HCT116 (cell line): Measurements from ENCODE around the gene UBE2F. TPM values are rescaled to one million over a fixed set of nuclear protein-coding genes. Genes with fewer than 3 reads are reported as not detected.

Experiments
- ATAC-seq: fragments of 200-7000 bp; cut with Tn5 transposase; 2 replicates; pipeline ENCODE4 v1.9.1; 2020; ENCODE audit warnings: mild to moderate bottlenecking, moderate library complexity
- BruUV-seq: library from RNA; stranded (reverse); fragments of 400-500 nt; replicated peaks from 2 replicates; lab custom pipeline; 2021; lab: Mats Ljungman, UMichigan
- CTCF ChIA-PET: fragments of 300-600 bp; sonication (Branson Sonifier 250); formaldehyde crosslinking; loops from one replicate; lab custom pipeline; 2021; ENCODE audit warnings: antibody characterized with exemption; lab: Charles Lee
- POLR2A ChIA-PET: fragments of 300-600, 350-600 bp; sonication (Branson Sonifier 250); formaldehyde crosslinking; loops from one replicate; lab custom pipeline; 2021; ENCODE audit warnings: antibody characterized with exemption; lab: Charles Lee
- RAD21 ChIA-PET, 2 experiments: fragments of 300-600 bp; sonication (Branson Sonifier 250); formaldehyde crosslinking; loops; one replicate each; lab custom pipeline; 2023; ENCODE audit warnings: low total read pairs in 2 of 2; ENCODE audit not compliant: uncharacterized antibody in 2 of 2, unreplicated experiment in 2 of 2, low non-redundant PET in 1 of 2; lab: Charles Lee
- DNase-seq: peaks from one replicate; pipeline ENCODE4 v3.0.0-alpha.2; 2010; ENCODE audit warnings: low read depth, low spot score
- H2AFZ ChIP-seq: fragments of 200-600 bp; shearing (Covaris generic), sonication (generic); 2 replicates; pipeline ENCODE4 v1.6.1; 2017; ENCODE audit warnings: low read depth, mixed run types, mixed read lengths, antibody characterized with exemption, low read length; ENCODE audit not compliant: poor library complexity, severe bottlenecking
- H3K27ac ChIP-seq: 2 replicates; pipeline ENCODE4 v1.5.1; 2012; ENCODE audit warnings: low read depth, low read length
- H3K27me3 ChIP-seq: fragments of 200-600 bp; sonication (generic); 2 replicates; pipeline ENCODE4 v1.6.1; 2016; ENCODE audit warnings: mixed run types, low read length, mixed read lengths; ENCODE audit not compliant: insufficient read depth
- H3K36me3 ChIP-seq, 2 experiments: fragments of 200-500 bp in 1 of 2; fragments of 200-600 bp in 1 of 2; sonication (Bioruptor generic) in 1 of 2; sonication (generic) in 1 of 2; 2 replicates each; pipeline versions ENCODE4 v1.5.1 to v1.6.1; 2014 to 2016; ENCODE audit warnings: low read length in 2 of 2, inconsistent platforms in 1 of 2, mixed read lengths in 1 of 2, mixed run types in 1 of 2; ENCODE audit not compliant: insufficient read depth in 2 of 2, control insufficient read depth in 1 of 2
- H3K4me1 ChIP-seq, 2 experiments: fragments of 200-600 bp in 1 of 2; sonication (generic) in 1 of 2; 2 replicates each; pipeline versions ENCODE4 v1.5.1 to v1.6.1; 2012 to 2017; ENCODE audit warnings: low read length in 2 of 2, inconsistent platforms in 1 of 2, mild to moderate bottlenecking in 1 of 2, mixed read lengths in 1 of 2, mixed run types in 1 of 2, moderate library complexity in 1 of 2; ENCODE audit not compliant: insufficient read depth in 2 of 2, control insufficient read depth in 1 of 2
- H3K4me2 ChIP-seq: fragments of 200-600 bp; sonication (generic); 2 replicates; pipeline ENCODE4 v1.6.1; 2017; ENCODE audit warnings: mixed run types, low read length, mixed read lengths
- H3K4me3 ChIP-seq, 2 experiments: fragments of 200-600 bp in 1 of 2; sonication (generic) in 1 of 2; replicated peaks in 1 of 2; 2 replicates each; pipeline ENCODE4 v1.5.1; 2011 to 2016; ENCODE audit warnings: low read length in 2 of 2, control low read depth in 1 of 2, low read depth in 1 of 2, mild to moderate bottlenecking in 1 of 2, mixed read lengths in 1 of 2, mixed run types in 1 of 2
- H3K79me2 ChIP-seq: fragments of 200-600 bp; sonication (generic); 2 replicates; pipeline ENCODE4 v1.6.1; 2017; ENCODE audit warnings: mild to moderate bottlenecking, mixed run types, low read length, moderate library complexity, mixed read lengths; ENCODE audit not compliant: insufficient read depth
- H3K9ac ChIP-seq: fragments of 200-600 bp; sonication (generic); 2 replicates; pipeline ENCODE4 v1.6.1; 2016; ENCODE audit warnings: low read length, mixed read lengths
- H3K9me2 ChIP-seq: fragments of 200-600 bp; sonication (generic), shearing (Covaris generic); 2 replicates; pipeline ENCODE4 v1.6.1; 2017; ENCODE audit warnings: mixed run types, mild to moderate bottlenecking, moderate library complexity; ENCODE audit not compliant: insufficient read depth
- H3K9me3 ChIP-seq, 2 experiments: fragments of 200-500 bp in 1 of 2; fragments of 200-600 bp in 1 of 2; sonication (Bioruptor generic) in 1 of 2; sonication (generic) in 1 of 2; 2 replicates each; pipeline ENCODE4 v1.6.1; 2014 to 2017; ENCODE audit warnings: low read length in 2 of 2, mixed read lengths in 2 of 2, inconsistent platforms in 1 of 2, low read depth in 1 of 2, mild to moderate bottlenecking in 1 of 2, mixed run types in 1 of 2, moderate library complexity in 1 of 2; ENCODE audit not compliant: control insufficient read depth in 1 of 2, insufficient read depth in 1 of 2
- H4K20me1 ChIP-seq: fragments of 200-600 bp; sonication (generic), shearing (Covaris generic); 2 replicates; pipeline ENCODE4 v1.6.1; 2017; ENCODE audit warnings: mixed run types, mild to moderate bottlenecking, moderate library complexity; ENCODE audit not compliant: insufficient read depth
- ATF3 ChIP-seq: IDR thresholded peaks from 2 replicates; pipeline ENCODE4 v1.6.1; 2012
- CBX3 ChIP-seq: IDR thresholded peaks from 2 replicates; pipeline ENCODE4 v1.6.1; 2012; ENCODE audit warnings: low read depth
- CEBPB ChIP-seq: IDR thresholded peaks from 2 replicates; pipeline ENCODE4 v1.6.1; 2012; ENCODE audit warnings: low read depth
- EGR1 ChIP-seq: IDR thresholded peaks from 2 replicates; pipeline ENCODE4 v1.6.1; 2012; ENCODE audit warnings: low read depth
- ELF1 ChIP-seq: IDR thresholded peaks from 2 replicates; pipeline ENCODE4 v1.6.1; 2012; ENCODE audit warnings: low read depth, borderline replicate concordance
- EZH2phosphoT487 ChIP-seq: fragments of 200-600 bp; IDR thresholded peaks from 2 replicates; pipeline ENCODE4 v1.6.1; 2018; ENCODE audit warnings: antibody characterized with exemption, borderline replicate concordance
- FOSL1 ChIP-seq: IDR thresholded peaks from 2 replicates; pipeline ENCODE4 v1.6.1; 2012; ENCODE audit warnings: low read depth
- JUND ChIP-seq: IDR thresholded peaks from 2 replicates; pipeline ENCODE4 v1.6.1; 2012
- POLR2A ChIP-seq: IDR thresholded peaks from 2 replicates; pipeline ENCODE4 v1.7.0; 2011; ENCODE audit warnings: borderline replicate concordance; ENCODE audit not compliant: insufficient read depth, insufficient read length; ENCODE audit errors: extremely low read depth
- POLR2AphosphoS5 ChIP-seq: IDR thresholded peaks from 2 replicates; pipeline ENCODE4 v1.6.1; 2011; ENCODE audit warnings: mild to moderate bottlenecking, low read depth, low read length, moderate library complexity
- REST ChIP-seq: IDR thresholded peaks from 2 replicates; pipeline ENCODE4 v1.6.1; 2012; ENCODE audit warnings: low read depth
- SRF ChIP-seq: IDR thresholded peaks from 2 replicates; pipeline ENCODE4 v1.6.1; 2012; ENCODE audit warnings: low read depth
- TCF7L2 ChIP-seq: IDR thresholded peaks from 2 replicates; pipeline ENCODE4 v1.7.0; 2011; ENCODE audit warnings: borderline replicate concordance, inconsistent platforms; ENCODE audit not compliant: insufficient read depth, insufficient read length; ENCODE audit errors: extremely low read depth
- YY1 ChIP-seq: IDR thresholded peaks from 2 replicates; pipeline ENCODE4 v1.6.1; 2011; ENCODE audit warnings: low read length, low read depth, moderate library complexity, mild to moderate bottlenecking; ENCODE audit not compliant: insufficient replicate concordance; ENCODE audit errors: extremely low read depth
- ZBTB33 ChIP-seq: IDR thresholded peaks from 2 replicates; pipeline ENCODE4 v1.6.1; 2011; ENCODE audit warnings: mild to moderate bottlenecking, low read length, moderate library complexity; ENCODE audit not compliant: insufficient replicate concordance; ENCODE audit errors: extremely low read depth
- ZNF274 ChIP-seq: fragments of 200-500 bp; sonication (Bioruptor generic); IDR thresholded peaks from 2 replicates; pipeline ENCODE4 v1.6.1; 2014; ENCODE audit warnings: mild to moderate bottlenecking, low read depth, low read length, inconsistent platforms
- intact Hi-C: fragments of 100-400 bp; cut with micrococcal nuclease; formaldehyde crosslinking; loops from 2 replicates; pipeline ENCODE4 v1.10.0; 2022
- total RNA-seq: library from RNA; stranded (reverse); gene quantifications from one replicate; pipeline ENCODE4 v1.2.1, GENCODE V29; 2021; ENCODE audit not compliant: unreplicated experiment

UBE2F gene
- total RNA-seq, 1 experiment from 2014 or later: 32.8 TPM

- H4K20me1 ChIP-seq: no peaks in the 10 kb centered on the region
- H3K4me2 ChIP-seq: no peak overlapping the region
- peaks cover 19 to 30% of the 10 kb centered on the region in 2 experiments; a peak in 3 of 4 replicates for H3K36me3 ChIP-seq
- H3K4me3 ChIP-seq: no peak overlapping the region
- H2AFZ ChIP-seq: no peak overlapping the region
- H3K27ac ChIP-seq: no peak overlapping the region
- no TSS peak for BruUV-seq
- DNase-seq (no peak), ATAC-seq (no peak)
- peaks cover 14% of the 10 kb centered on the region; the same call in 1 of the 2 replicates for H3K79me2 ChIP-seq
- CTCF ChIA-PET: no interaction called here
- H3K9me2 ChIP-seq: no peaks in the 10 kb centered on the region
- intact Hi-C loops: no loop called here
- no peak overlapping the region for H3K9ac ChIP-seq
- H3K27me3 ChIP-seq: no peaks in the 10 kb centered on the region
- TF ChIP-seq CBX3 (no peak), ATF3 (no peak), TCF7L2 (no peak), FOSL1 (no peak), CEBPB (no peak), REST (no peak), EGR1 (no peak), JUND (no peak), POLR2AphosphoS5 (no peak), SRF (no peak), YY1 (no peak), POLR2A (no peak), ZNF274 (no peak), ELF1 (no peak), EZH2phosphoT487 (no peak), ZBTB33 (no peak)
- TF ChIP-seq, all 23 proteins: peak for 0
- ChIA-PET POLR2A (no interaction called here), RAD21 (no interaction called here)
- Histone ChIP-seq H3K9me3 (no peaks in the 10 kb centered on the region), H3K4me1 (no peaks in the 10 kb centered on the region)
Observed at GRCh38 chr2:238082151-238082550, 115.3 kb downstream of the UBE2F start.
